Liver (tissue), 9 donors: ENCODE measurements around the gene TRNAU1AP. TPM values are rescaled to one million over a fixed set of nuclear protein-coding genes. Genes with fewer than 3 reads are reported as not detected.
"Not testable (repeated sequence)": the region's sequence is repeated elsewhere in the genome, so short reads cannot be mapped to it uniquely, and the experiment has no call there.

ENCODE experiments used
- DNase-seq: peaks from one replicate; pipeline ENCODE4 v3.0.0-alpha.2; 2017; ENCODE audit warnings: low spot score
- H3K27ac ChIP-seq, 2 donors: one replicate each; pipeline ENCODE4 v1.7.0; 2013; ENCODE audit warnings: inconsistent platforms in 2 of 2, low read length in 2 of 2, control low read depth in 1 of 2, low read depth in 1 of 2, mild to moderate bottlenecking in 1 of 2
- H3K27me3 ChIP-seq, 4 donors: one replicate each; pipeline versions ENCODE4 v1.6.1 to v1.7.0; 2013; ENCODE audit warnings: low read length in 3 of 4, inconsistent platforms in 1 of 4, mild to moderate bottlenecking in 1 of 4, moderate library complexity in 1 of 4; ENCODE audit not compliant: control insufficient read depth in 4 of 4, insufficient read depth in 4 of 4
- H3K36me3 ChIP-seq, 4 donors: one replicate each; pipeline versions ENCODE4 v1.6.1 to v1.7.0; 2013; ENCODE audit warnings: low read length in 3 of 4, mild to moderate bottlenecking in 3 of 4, low read depth in 1 of 4, moderate library complexity in 1 of 4; ENCODE audit not compliant: control insufficient read depth in 4 of 4, insufficient read depth in 3 of 4
- H3K4me1 ChIP-seq, 4 donors: one replicate each; pipeline versions ENCODE4 v1.6.1 to v1.7.0; 2013; ENCODE audit warnings: low read length in 3 of 4, mild to moderate bottlenecking in 3 of 4, moderate library complexity in 1 of 4; ENCODE audit not compliant: control insufficient read depth in 4 of 4, insufficient read depth in 4 of 4
- H3K4me3 ChIP-seq, 3 donors: one replicate each; pipeline versions ENCODE4 v1.6.1 to v1.7.0; 2013; ENCODE audit warnings: low read length in 3 of 3, control low read depth in 1 of 3, low read depth in 1 of 3, mild to moderate bottlenecking in 1 of 3
- H3K9ac ChIP-seq, 2 donors: one replicate each; pipeline ENCODE4 v1.7.0; 2013; ENCODE audit warnings: low read length in 2 of 2, mild to moderate bottlenecking in 2 of 2, moderate library complexity in 2 of 2, control low read depth in 1 of 2, low read depth in 1 of 2
- H3K9me3 ChIP-seq, 4 donors: one replicate each; pipeline versions ENCODE4 v1.6.1 to v1.7.0; 2013; ENCODE audit warnings: low read length in 3 of 4; ENCODE audit not compliant: control insufficient read depth in 4 of 4
- EGR1 ChIP-seq, 2 donors: IDR thresholded peaks; 2 replicates each; pipeline ENCODE4 v1.6.1; 2016 to 2018; ENCODE audit warnings: antibody characterized with exemption in 2 of 2, low read depth in 2 of 2
- GABPA ChIP-seq, 2 donors: IDR thresholded peaks in 1 of 2; conservative IDR thresholded peaks in 1 of 2; 2 replicates each; pipeline ENCODE4 v1.6.1; 2016; ENCODE audit warnings: antibody characterized with exemption in 2 of 2, mild to moderate bottlenecking in 1 of 2, moderate library complexity in 1 of 2
- HNF4A ChIP-seq, 2 donors: conservative IDR thresholded peaks; 2 replicates each; pipeline ENCODE4 v1.6.1; 2016; ENCODE audit warnings: antibody characterized with exemption in 2 of 2, mild to moderate bottlenecking in 2 of 2
- TAF1 ChIP-seq: conservative IDR thresholded peaks from 2 replicates; pipeline ENCODE4 v1.6.1; 2016; ENCODE audit warnings: antibody characterized with exemption, mild to moderate bottlenecking
- YY1 ChIP-seq: IDR thresholded peaks from 2 replicates; pipeline ENCODE4 v1.6.1; 2016; ENCODE audit warnings: antibody characterized with exemption, mild to moderate bottlenecking
- WGBS: extraction: QIAGEN DNeasy Blood & Tissue Kit; methylation state at CpG from one replicate; pipeline ENCODE4 v1.1.7; 2013; 5-methylcytosine and 5-hydroxymethylcytosine counted together
- polyA plus RNA-seq, 2 donors: library from polyadenylated mRNA; stranded (reverse) in 1 of 2; unstranded in 1 of 2; fragments of 200-250 nt in 1 of 2; fragments of >200 nt in 1 of 2; fragmentation: Nextera tagmentation in 1 of 2; extraction: Ambion mirVana in 1 of 2; gene quantifications; one replicate each; pipeline versions ENCODE4 v1.2.1 to v1.2.3, GENCODE V29; 2013 to 2015
- total RNA-seq, 2 donors: library from RNA; depleted of rRNA; stranded (reverse); fragments of >200 nt; gene quantifications; one replicate each; pipeline ENCODE4 v1.2.3, GENCODE V29; 2014
- TF ChIP-seq, protein P1 (sequence below): IDR thresholded peaks from 2 replicates; pipeline ENCODE4 v1.6.1; 2016; ENCODE audit warnings: antibody characterized with exemption
- TF ChIP-seq, protein P2 (sequence below): IDR thresholded peaks from 2 replicates; pipeline ENCODE4 v1.6.1; 2016; ENCODE audit warnings: antibody characterized with exemption, mild to moderate bottlenecking
- donor health status: healthy.
- donor health status: healthy.
- donor health status: healthy.
- donor health status: healthy.
- donor health status: healthy.

TRNAU1AP gene
- total and polyA plus RNA-seq, 4 donors = 5.6 to 12.0 (median 8.8) TPM

DNA sequence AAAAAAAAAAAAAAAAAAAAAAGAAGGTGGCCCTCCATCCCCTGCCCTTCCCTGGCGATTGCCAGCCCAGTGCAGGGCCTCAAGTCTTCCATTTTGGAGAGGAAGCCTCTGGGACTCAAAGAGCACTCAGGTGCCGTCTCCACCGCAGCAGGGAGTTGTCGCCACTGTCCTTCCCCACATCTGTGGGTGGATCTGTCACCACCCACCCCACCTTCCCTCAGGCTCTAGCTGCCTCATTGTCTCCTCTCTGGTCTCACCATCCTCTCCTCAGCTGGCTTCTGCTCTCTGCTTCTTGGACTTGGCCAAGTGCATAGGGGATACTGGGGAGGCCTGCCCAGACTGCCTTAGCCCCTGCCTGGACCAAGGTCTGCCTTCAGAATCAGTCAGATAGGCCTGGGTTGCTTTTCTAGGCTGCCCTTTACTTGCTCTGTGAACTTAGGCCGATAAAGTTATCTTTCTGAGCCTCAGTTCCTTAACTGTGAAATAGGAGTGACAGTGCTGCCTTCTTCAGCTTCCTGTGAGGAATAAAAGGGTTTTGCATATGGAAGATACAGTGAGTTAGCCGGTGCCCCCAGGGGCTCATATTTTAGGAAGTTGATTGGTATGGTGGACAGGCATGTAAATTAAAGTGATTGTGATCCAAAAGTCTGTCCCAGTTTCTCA, 31.3 kb upstream of the TRNAU1AP start (continued):
- TF ChIP-seq, protein P1, sequence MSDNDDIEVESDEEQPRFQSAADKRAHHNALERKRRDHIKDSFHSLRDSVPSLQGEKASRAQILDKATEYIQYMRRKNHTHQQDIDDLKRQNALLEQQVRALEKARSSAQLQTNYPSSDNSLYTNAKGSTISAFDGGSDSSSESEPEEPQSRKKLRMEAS = no peak
- TF ChIP-seq TAF1 = no peak

DNA sequence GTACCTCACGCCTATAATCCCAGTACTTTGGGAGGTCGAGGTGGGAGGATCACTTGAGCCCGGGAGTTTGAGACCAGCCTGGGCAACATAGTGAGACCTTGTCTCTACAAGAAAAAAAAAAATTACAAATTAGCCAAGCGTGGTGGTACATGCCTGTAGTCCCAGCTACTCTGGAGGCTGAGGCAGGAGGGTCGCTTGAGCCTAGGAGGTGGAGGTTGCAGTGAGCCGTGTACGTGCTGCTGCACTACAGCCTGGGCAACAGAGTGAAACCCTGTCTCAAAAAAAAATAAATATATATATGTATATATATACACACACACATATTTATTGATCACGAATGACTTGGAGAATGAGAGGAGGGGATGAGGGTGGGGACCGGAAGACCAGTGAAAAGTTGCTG, 30.3 kb upstream of the TRNAU1AP start:
- not testable (repeated sequence) for H3K9ac ChIP-seq, H3K27ac ChIP-seq, H3K9me3 ChIP-seq, DNase-seq, H3K4me3 ChIP-seq, H3K36me3 ChIP-seq, H3K27me3 ChIP-seq
- WGBS = 97% methylated on average over 9 of the region's 9 CpGs
- peaks cover 4 to 13% (median 9%) of the 10 kb centered on the region in 4 donors for H3K4me1 ChIP-seq

DNA sequence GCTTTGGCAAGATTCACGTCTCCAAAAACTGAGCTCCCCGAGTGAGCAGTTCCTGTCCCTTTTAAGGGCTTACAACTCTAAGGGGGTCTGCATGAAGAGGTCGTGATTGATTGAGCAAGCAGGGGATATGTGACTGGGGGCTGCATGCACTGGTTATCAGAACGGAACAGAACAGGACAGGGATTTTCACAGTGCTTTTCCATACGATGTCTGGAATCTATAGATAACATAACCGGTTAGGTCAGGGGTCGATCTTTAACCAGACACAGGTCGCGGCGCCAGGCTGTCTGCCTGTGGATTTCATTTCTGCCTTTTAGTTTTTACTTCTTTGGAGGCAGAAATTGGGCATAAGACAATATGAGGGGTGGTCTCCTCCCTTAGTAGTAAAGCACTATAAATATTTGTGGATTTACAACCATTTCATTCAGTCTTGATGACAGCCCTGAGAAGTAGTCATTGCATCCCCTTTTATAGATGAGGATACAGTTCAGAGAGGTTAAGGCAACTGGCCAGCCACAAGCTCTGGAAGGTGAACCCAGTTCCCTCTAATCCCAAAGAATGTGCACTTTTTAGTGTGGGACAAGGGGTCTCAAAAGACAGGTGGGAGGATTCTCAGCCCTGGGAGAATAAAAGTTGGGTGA, 27.8 kb upstream of the TRNAU1AP start:
- not testable (repeated sequence) for H3K9ac ChIP-seq, H3K36me3 ChIP-seq, DNase-seq, H3K27me3 ChIP-seq, H3K4me1 ChIP-seq, H3K9me3 ChIP-seq, H3K27ac ChIP-seq, H3K4me3 ChIP-seq
- 85% methylated on average over 10 of the region's 10 CpGs for WGBS

DNA sequence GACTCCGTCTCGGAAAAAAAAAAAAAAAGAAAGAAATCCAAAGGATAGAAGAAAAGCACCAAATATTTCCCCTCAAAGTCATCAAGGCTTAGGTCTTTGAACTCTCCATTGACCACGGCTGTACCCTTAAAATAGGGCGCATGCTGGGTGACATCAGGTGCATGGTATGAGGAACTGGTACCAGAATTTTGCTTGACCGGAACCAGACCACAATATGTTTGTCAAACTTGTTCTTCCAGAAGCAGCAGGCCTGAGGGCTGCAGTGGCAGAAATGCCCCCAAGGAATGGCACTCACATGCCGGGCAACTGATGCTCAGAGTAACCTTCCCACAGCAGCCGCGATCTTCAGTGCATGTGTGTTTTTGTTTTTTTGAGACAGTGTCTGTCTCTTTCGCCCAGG, 26.0 kb upstream of the TRNAU1AP start:
- no peak for TF ChIP-seq YY1
- no peak for TF ChIP-seq EGR1 (IDR thresholded peaks at IDR 0.05; ENCODE audit: low read depth in 2 of 2)
- TF ChIP-seq HNF4A (conservative IDR thresholded peaks at IDR 0.05) = no peak
- TF ChIP-seq, protein P2, sequence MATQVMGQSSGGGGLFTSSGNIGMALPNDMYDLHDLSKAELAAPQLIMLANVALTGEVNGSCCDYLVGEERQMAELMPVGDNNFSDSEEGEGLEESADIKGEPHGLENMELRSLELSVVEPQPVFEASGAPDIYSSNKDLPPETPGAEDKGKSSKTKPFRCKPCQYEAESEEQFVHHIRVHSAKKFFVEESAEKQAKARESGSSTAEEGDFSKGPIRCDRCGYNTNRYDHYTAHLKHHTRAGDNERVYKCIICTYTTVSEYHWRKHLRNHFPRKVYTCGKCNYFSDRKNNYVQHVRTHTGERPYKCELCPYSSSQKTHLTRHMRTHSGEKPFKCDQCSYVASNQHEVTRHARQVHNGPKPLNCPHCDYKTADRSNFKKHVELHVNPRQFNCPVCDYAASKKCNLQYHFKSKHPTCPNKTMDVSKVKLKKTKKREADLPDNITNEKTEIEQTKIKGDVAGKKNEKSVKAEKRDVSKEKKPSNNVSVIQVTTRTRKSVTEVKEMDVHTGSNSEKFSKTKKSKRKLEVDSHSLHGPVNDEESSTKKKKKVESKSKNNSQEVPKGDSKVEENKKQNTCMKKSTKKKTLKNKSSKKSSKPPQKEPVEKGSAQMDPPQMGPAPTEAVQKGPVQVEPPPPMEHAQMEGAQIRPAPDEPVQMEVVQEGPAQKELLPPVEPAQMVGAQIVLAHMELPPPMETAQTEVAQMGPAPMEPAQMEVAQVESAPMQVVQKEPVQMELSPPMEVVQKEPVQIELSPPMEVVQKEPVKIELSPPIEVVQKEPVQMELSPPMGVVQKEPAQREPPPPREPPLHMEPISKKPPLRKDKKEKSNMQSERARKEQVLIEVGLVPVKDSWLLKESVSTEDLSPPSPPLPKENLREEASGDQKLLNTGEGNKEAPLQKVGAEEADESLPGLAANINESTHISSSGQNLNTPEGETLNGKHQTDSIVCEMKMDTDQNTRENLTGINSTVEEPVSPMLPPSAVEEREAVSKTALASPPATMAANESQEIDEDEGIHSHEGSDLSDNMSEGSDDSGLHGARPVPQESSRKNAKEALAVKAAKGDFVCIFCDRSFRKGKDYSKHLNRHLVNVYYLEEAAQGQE = no peak
- TF ChIP-seq GABPA (IDR thresholded peaks at IDR 0.05 in 1 of 2, conservative IDR thresholded peaks at IDR 0.05 in 1 of 2) = no peak
- TF ChIP-seq, protein P1 = no peak

More for the DNA sequence above, 26.0 kb upstream of the TRNAU1AP start:
- Histone ChIP-seq H3K4me3 (no peak overlapping the region), H3K27me3 (no peaks in the 10 kb centered on the region), H3K4me1 (no peaks in the 10 kb centered on the region), H3K9me3 (no peaks in the 10 kb centered on the region), H3K27ac (no peak overlapping the region), H3K9ac (no peak overlapping the region), H3K36me3 (peaks cover 0 to 3% (median under 1%) of the 10 kb centered on the region in 4 donors)
- DNase-seq = no peak
- WGBS = 95% methylated on average over 9 of the region's 9 CpGs
